IPS DF 4.7 (cell line): ENCODE measurements around the gene HOMEZ.
"Not testable (repeated sequence)": the region's sequence is repeated elsewhere in the genome, so short reads cannot be mapped to it uniquely, and the experiment has no call there.

ENCODE experiments used
- DNase-seq: peaks from one replicate; pipeline ENCODE4 v3.0.0-alpha.2; 2013; ENCODE audit warnings: low spot score; ENCODE audit errors: extremely low read depth

Gene HOMEZ

DNA sequence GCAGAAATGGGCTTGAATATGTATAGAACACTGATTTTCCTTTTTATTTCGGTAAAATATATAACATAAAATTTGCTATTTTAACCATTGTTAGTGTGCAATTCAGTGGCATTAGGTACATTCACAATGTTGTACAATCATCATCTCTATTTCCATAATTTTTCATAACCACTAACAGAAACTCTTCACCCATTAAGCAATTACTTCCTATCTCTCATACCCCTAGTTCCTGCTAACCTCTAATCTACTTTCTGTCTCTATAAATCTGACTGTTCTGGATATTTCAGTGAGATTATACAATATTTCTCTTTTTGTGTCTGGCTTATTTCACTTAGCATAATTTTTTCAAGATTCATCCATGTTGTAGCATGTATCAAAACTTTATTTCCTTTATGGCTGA is 57.1 kb downstream of the HOMEZ start:
- DNase-seq = no peak

DNA sequence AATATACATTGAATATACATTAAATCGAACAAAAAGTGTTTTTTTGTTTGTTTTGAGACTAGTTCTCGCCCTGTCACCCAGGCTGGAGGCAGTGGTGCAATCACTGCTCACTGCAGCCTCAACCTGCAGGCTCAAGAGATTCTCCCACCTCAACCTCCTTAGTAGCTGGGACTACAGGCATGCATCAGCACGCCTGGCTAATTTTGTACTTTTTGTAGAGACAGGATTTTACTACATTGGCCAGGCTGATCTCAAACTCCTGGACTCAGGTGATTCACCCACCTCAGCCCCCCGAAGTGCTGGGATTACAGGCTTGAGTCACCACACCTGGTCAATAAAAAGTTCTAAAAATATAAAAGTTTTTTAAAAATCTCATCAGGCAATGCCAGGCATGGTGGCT is 58.4 kb downstream of the HOMEZ start:
- DNase-seq = no peak

DNA sequence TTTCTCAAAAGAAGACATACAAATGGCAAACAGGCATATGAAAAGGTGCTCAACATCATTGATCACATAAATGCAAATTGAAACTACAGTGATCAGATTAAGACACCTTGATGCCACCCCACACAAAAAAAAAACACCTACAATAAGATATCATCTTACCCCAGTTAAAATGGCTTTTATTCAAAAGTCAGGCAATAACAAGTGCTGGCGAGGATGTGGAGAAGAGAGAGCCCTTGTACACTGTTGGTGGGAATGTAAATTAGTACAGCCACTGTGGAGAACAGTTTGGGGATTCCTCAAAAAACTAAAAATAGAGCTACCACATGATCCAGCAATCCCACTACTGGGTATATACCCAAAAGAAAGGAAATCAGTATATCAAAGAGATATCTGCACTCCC is 61.0 kb downstream of the HOMEZ start:
- DNase-seq = not testable (repeated sequence)
